OCI-LY7 (cell line): ENCODE data around the gene TTC9C. TPM values are rescaled to one million over a fixed set of nuclear protein-coding genes. Genes with fewer than 3 reads are reported as not detected.
"Not testable (repeated sequence)": the region's sequence is repeated elsewhere in the genome, so short reads cannot be mapped to it uniquely, and the experiment has no call there.

Experiments used
- BruUV-seq: library from RNA; stranded (reverse); fragments of 400-500 nt; replicated peaks from 2 replicates; lab custom pipeline; 2021; lab: Mats Ljungman, UMichigan
- CTCF ChIA-PET: fragments of 300-600 bp; sonication (Branson Sonifier 250); formaldehyde crosslinking; loops from one replicate; lab custom pipeline; 2022; ENCODE audit warnings: antibody characterized with exemption; ENCODE audit not compliant: unreplicated experiment; lab: Charles Lee
- POLR2A ChIA-PET: fragments of 300-600 bp; sonication (Branson Sonifier 250); formaldehyde crosslinking; loops from one replicate; lab custom pipeline; 2022; ENCODE audit warnings: antibody characterized with exemption; lab: Charles Lee
- DNase-seq: peaks from one replicate; pipeline ENCODE4 v3.0.0-alpha.2; 2015; ENCODE audit warnings: low spot score
- H2AFZ ChIP-seq: fragments of 200-600 bp; sonication (generic), shearing (Covaris generic); 2 replicates; pipeline ENCODE4 v1.6.1; 2014; ENCODE audit warnings: mild to moderate bottlenecking, antibody characterized with exemption, low read length, moderate library complexity
- H3K27ac ChIP-seq: fragments of 200-600 bp; sonication (generic); 2 replicates; pipeline ENCODE4 v1.5.1; 2014; ENCODE audit warnings: mixed run types, low read depth, mild to moderate bottlenecking, moderate library complexity, low read length, inconsistent platforms; ENCODE audit not compliant: poor library complexity, severe bottlenecking
- H3K36me3 ChIP-seq: fragments of 200-600 bp; sonication (generic); 2 replicates; pipeline ENCODE4 v1.6.1; 2014; ENCODE audit warnings: mild to moderate bottlenecking, antibody characterized with exemption, low read length, moderate library complexity, mixed read lengths; ENCODE audit not compliant: insufficient read depth
- H3K4me1 ChIP-seq: fragments of 200-600 bp; sonication (generic); 2 replicates; pipeline ENCODE4 v1.5.1; 2014; ENCODE audit warnings: mild to moderate bottlenecking, low read length; ENCODE audit not compliant: insufficient read depth, poor library complexity, severe bottlenecking
- H3K4me2 ChIP-seq: fragments of 200-600 bp; sonication (generic); 2 replicates; pipeline ENCODE4 v1.6.1; 2014; ENCODE audit warnings: mild to moderate bottlenecking, low read length
- H3K4me3 ChIP-seq: fragments of 200-600 bp; sonication (generic); 2 replicates; pipeline ENCODE4 v1.5.1; 2014; ENCODE audit warnings: mild to moderate bottlenecking, low read depth, low read length; ENCODE audit not compliant: poor library complexity, severe bottlenecking
- H3K79me2 ChIP-seq: fragments of 200-600 bp; sonication (generic); 2 replicates; pipeline ENCODE4 v1.6.1; 2016; ENCODE audit warnings: low read depth, mild to moderate bottlenecking, low read length, moderate library complexity, mixed read lengths; ENCODE audit not compliant: insufficient read depth
- H3K9me2 ChIP-seq: fragments of 200-600 bp; sonication (generic); 2 replicates; pipeline ENCODE4 v1.6.1; 2016; ENCODE audit warnings: mild to moderate bottlenecking, low read length, mixed read lengths; ENCODE audit not compliant: insufficient read depth
- H3K9me3 ChIP-seq: fragments of 200-600 bp; sonication (generic); 2 replicates; pipeline ENCODE4 v1.6.1; 2014; ENCODE audit warnings: mild to moderate bottlenecking, mixed run types, low read length, mixed read lengths
- H4K20me1 ChIP-seq: fragments of 200-600 bp; sonication (generic); 2 replicates; pipeline ENCODE4 v1.6.1; 2014; ENCODE audit warnings: mild to moderate bottlenecking, antibody characterized with exemption, low read length, moderate library complexity, mixed read lengths; ENCODE audit not compliant: insufficient read depth
- CTCF ChIP-seq: fragments of 200-600 bp; sonication (generic); conservative IDR thresholded peaks from 2 replicates; pipeline ENCODE4 v1.5.1; 2014; ENCODE audit warnings: mild to moderate bottlenecking, antibody characterized with exemption, low read length, moderate library complexity, mixed read lengths
- EZH2phosphoT487 ChIP-seq: fragments of 200-600 bp; sonication (generic); IDR thresholded peaks from 2 replicates; pipeline ENCODE4 v1.6.1; 2018; ENCODE audit warnings: low read depth, borderline replicate concordance, mild to moderate bottlenecking, mixed run types, antibody characterized with exemption, low read length, moderate library complexity, mixed read lengths
- intact Hi-C: fragments of 100-400 bp; cut with micrococcal nuclease; formaldehyde crosslinking; loops from one replicate; pipeline ENCODE4 v1.10.0; 2022; ENCODE audit not compliant: unreplicated experiment
- total RNA-seq, 2 experiments: library from RNA; depleted of rRNA in 1 of 2; stranded (reverse); fragments of >200 nt in 1 of 2; shearing (Covaris generic) in 1 of 2; gene quantifications; 2 replicates each; pipeline ENCODE4 v1.2.3, GENCODE V29; 2014 to 2022

The TTC9C gene
- total RNA-seq, 2 experiments from 2014 or later = 51.7 to 70.2 TPM

GRCh38 chr11:62755086-62755615, 26.9 kb downstream of the TTC9C start:
- no peaks in the 10 kb centered on the region for H3K9me3 ChIP-seq
- POLR2A ChIA-PET = interaction anchor here (1.0 kb wide), 1 partner anchor 100 kb away, joined by 8 read pairs; no protein-coding TSS in a partner anchor
- CTCF ChIA-PET = no interaction called here
- H4K20me1 ChIP-seq = no peaks in the 10 kb centered on the region
- H3K4me3 ChIP-seq = peak overlapping the region; percentile 71
- no peaks in the 10 kb centered on the region for H3K36me3 ChIP-seq
- BruUV-seq = no TSS peak
- intact Hi-C loops = no loop called here
- peaks cover 20% of the 10 kb centered on the region for H3K4me1 ChIP-seq
- peak overlapping the region; percentile 63 for H3K4me2 ChIP-seq
- TF ChIP-seq EZH2phosphoT487 (no peak), CTCF (no peak)
- no peak overlapping the region for H2AFZ ChIP-seq
- H3K79me2 ChIP-seq = no peaks in the 10 kb centered on the region
- no peaks in the 10 kb centered on the region for H3K9me2 ChIP-seq
- H3K27ac ChIP-seq = no peak overlapping the region
- DNase-seq = no peak

DNA sequence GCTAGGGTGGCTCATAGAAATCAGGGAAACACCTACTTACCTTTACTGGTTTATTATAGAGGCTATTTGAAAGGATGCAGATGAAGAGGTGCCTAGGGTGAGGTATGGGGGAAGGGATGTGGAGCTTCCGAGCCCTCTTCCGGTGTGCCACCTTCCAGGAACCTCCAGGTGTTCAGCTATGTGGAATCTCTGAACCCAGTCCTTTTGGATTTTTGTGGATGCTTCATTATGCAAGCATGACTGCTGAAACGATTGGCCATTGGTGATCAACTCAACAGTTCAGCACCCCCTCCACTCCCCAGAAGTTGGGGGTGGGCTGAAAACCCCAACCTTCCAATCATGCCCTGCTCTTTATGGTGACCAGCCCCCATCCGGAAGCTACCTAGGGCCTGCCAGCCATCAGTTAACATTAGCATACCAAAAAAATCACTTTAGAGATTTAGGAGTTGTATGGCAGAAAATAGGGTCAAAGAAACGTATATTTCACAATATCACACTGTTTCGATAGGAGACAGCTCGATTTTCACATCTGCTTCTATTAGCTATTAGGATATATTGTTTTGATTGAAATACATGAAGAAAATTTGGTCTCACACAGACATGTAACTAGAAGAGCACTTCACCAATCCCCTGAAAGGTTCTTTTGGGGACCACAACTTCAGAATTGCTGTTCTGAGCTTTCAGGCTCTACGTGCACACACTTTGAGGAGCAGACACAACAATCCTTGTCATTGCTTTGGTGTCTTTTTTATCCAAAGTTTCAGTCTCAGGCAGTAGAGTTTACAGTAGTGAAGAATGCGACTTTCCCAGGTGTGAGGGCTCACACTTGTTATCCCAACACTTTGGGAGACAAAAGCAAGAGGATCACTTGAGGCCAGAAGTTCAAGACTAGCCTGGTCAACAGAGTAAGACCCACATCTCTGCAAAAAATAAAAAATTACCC, 29.8 kb downstream of the TTC9C start:
- TF ChIP-seq CTCF (no peak), EZH2phosphoT487 (no peak)
- no peaks in the 10 kb centered on the region for H4K20me1 ChIP-seq
- no peaks in the 10 kb centered on the region for H3K9me3 ChIP-seq
- no TSS peak for BruUV-seq
- ChIA-PET POLR2A (interaction anchor here (0.6 to 1.4 kb wide), 4 partner anchors 10 to 99 kb away, joined by 3 to 8 read pairs (median 4); partner anchors contain the start of gene TAF6L), CTCF (interaction anchor here (0.5 kb wide), 2 partner anchors 72 to 213 kb away, joined by 9 to 13 read pairs; no protein-coding TSS in a partner anchor)
- no peak for DNase-seq
- no peak overlapping the region for H3K27ac ChIP-seq
- peaks cover 17% of the 10 kb centered on the region; the same call in 1 of the 2 replicates for H3K79me2 ChIP-seq
- H3K4me2 ChIP-seq = no peak overlapping the region
- H3K4me1 ChIP-seq = peaks cover 27% of the 10 kb centered on the region
- H3K36me3 ChIP-seq = peaks cover 5% of the 10 kb centered on the region; the same call in 1 of the 2 replicates
- H2AFZ ChIP-seq = peak overlapping the region; percentile 1; the same call in 1 of the 2 replicates
- intact Hi-C loops = no loop called here
- H3K4me3 ChIP-seq = no peak overlapping the region
- H3K9me2 ChIP-seq = no peaks in the 10 kb centered on the region

DNA sequence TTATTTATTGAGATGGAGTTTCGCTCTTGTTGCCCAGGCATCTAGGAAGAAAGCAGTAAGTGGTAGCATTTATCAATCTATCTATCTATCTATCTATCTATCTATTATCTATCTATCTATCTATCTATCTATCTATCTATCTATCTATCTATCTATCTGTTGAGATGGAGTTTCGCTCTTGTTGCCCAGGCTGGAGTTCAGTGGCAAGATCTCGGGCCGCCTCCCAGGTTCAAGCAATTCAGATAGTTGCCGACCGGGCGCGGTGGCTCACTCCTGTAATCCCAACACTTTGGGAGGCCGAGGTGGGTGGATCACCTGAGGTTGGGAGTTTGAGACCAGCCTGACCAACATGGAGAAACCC, 32.6 kb downstream of the TTC9C start:
- H3K9me3 ChIP-seq, DNase-seq, H3K27ac ChIP-seq, H4K20me1 ChIP-seq, CTCF ChIA-PET, H3K9me2 ChIP-seq, BruUV-seq: not testable (repeated sequence)
- intact Hi-C loops = loop anchor here (1.0 to 2.0 kb wide), 2 partner anchors 70 to 115 kb away; partner anchors contain the start of gene GANAB
- H3K36me3 ChIP-seq = peaks cover 27% of the 10 kb centered on the region
- H3K4me2 ChIP-seq = peak overlapping the region; percentile 44; the same call in 1 of the 2 replicates
- H2AFZ ChIP-seq = peak overlapping the region; percentile 61; the same call in 1 of the 2 replicates
- peak overlapping the region; percentile 92 for H3K4me3 ChIP-seq
- peaks cover 15% of the 10 kb centered on the region for H3K4me1 ChIP-seq
- peaks cover 17% of the 10 kb centered on the region; the same call in 1 of the 2 replicates for H3K79me2 ChIP-seq
- POLR2A ChIA-PET = interaction anchor here (0.9 to 1.7 kb wide), 4 partner anchors 9 to 66 kb away, joined by 3 to 10 read pairs (median 4); partner anchors contain the start of gene TAF6L
